ENCODE measurements around the gene CAMTA2. TPM values are rescaled to one million over a fixed set of nuclear protein-coding genes. Genes with fewer than 3 reads are reported as not detected.

Gene CAMTA2
- total RNA-seq, 6 experiments from 2014 or later, result 15.3 to 21.1 (median 17.7) TPM

- Histone ChIP-seq H3K27ac (no peak overlapping the region), H3K36me3 (peaks cover 0 to 22% (median 2%) of the 10 kb centered on the region in 4 donors), H3K4me1 (peaks cover 0 to 34% (median 14%) of the 10 kb centered on the region in 4 donors), H3K9me3 (no peaks in the 10 kb centered on the region), H3K27me3 (no peaks in the 10 kb centered on the region), H3K4me3 (no peak overlapping the region)
- no peak for TF ChIP-seq CTCF (IDR thresholded peaks at IDR 0.05)
- TF ChIP-seq POLR2A (IDR thresholded peaks at IDR 0.05), result no peak
- WGBS (ENCODE audit: insufficient coverage, low coverage, low lambda C conversion rate, missing lambda C conversion rate), result no CpG with 5 or more reads among the region's 16 CpGs
- intact Hi-C loops (cut with DNase I), result no loop called here
- no peak for DNase-seq
- no peak for ATAC-seq
Measured at GRCh38 chr17:4937553-4937952, 49.9 kb downstream of the CAMTA2 start.

GRCh38 chr17:4936436-4936835 lies 51.0 kb downstream of the CAMTA2 start:
- no peak for TF ChIP-seq CTCF (IDR thresholded peaks at IDR 0.05)
- no peak for TF ChIP-seq POLR2A (IDR thresholded peaks at IDR 0.05)
- 100% methylated on average over 2 of the region's 3 CpGs for WGBS (ENCODE audit: insufficient coverage, low coverage, low lambda C conversion rate, missing lambda C conversion rate)

GRCh38 chr17:4935650-4936049 lies 51.8 kb downstream of the CAMTA2 start:
- H3K27me3 ChIP-seq, result no peaks in the 10 kb centered on the region

More at GRCh38 chr17:4936436-4936835, 51.0 kb downstream of the CAMTA2 start:
- Histone ChIP-seq H3K36me3 (peaks cover 0 to 18% (median 2%) of the 10 kb centered on the region in 4 donors), H3K27me3 (no peaks in the 10 kb centered on the region), H3K4me1 (peaks cover 0 to 28% (median 12%) of the 10 kb centered on the region in 4 donors), H3K4me3 (no peak overlapping the region), H3K27ac (no peak overlapping the region), H3K9me3 (no peaks in the 10 kb centered on the region)
- intact Hi-C loops (cut with DNase I), result no loop called here
- no peak for ATAC-seq
- no peak for DNase-seq

GRCh38 chr17:4934173-4934979 lies 53.1 kb downstream of the CAMTA2 start:
- H3K4me1 ChIP-seq, result peaks cover 0 to 21% (median 9%) of the 10 kb centered on the region in 4 donors
- TF ChIP-seq CTCF (IDR thresholded peaks at IDR 0.05) (peak in 2 of 4 donors; percentile 26 to 31), POLR2A (IDR thresholded peaks at IDR 0.05) (no peak)
- H3K27ac ChIP-seq, result no peak overlapping the region
- H3K36me3 ChIP-seq, result peaks cover 0 to 18% (median 2%) of the 10 kb centered on the region in 4 donors
- no peaks in the 10 kb centered on the region for H3K27me3 ChIP-seq
- ATAC-seq (peak; percentile 51 to 70 (median 59)), DNase-seq (peak in 2 of 3 donors; percentile 53 to 76)
- no peaks in the 10 kb centered on the region for H3K9me3 ChIP-seq
- intact Hi-C loops (cut with DNase I), result no loop called here
- no peak overlapping the region for H3K4me3 ChIP-seq
- 18% methylated on average over 14 of the region's 14 CpGs for WGBS (ENCODE audit: insufficient coverage, low coverage, low lambda C conversion rate, missing lambda C conversion rate)

More at GRCh38 chr17:4935650-4936049, 51.8 kb downstream of the CAMTA2 start:
- Histone ChIP-seq H3K36me3 (peaks cover 0 to 18% (median 2%) of the 10 kb centered on the region in 4 donors), H3K4me3 (no peak overlapping the region), H3K4me1 (peaks cover 0 to 21% (median 9%) of the 10 kb centered on the region in 4 donors), H3K9me3 (no peaks in the 10 kb centered on the region), H3K27ac (no peak overlapping the region)
- intact Hi-C loops (cut with DNase I), result no loop called here
- DNase-seq (no peak), ATAC-seq (no peak)
- TF ChIP-seq CTCF (IDR thresholded peaks at IDR 0.05) (no peak), POLR2A (IDR thresholded peaks at IDR 0.05) (no peak)

Measured in right lobe of liver (tissue), 6 donors.